ENCODE data around the gene WDR1. TPM values are rescaled to one million over a fixed set of nuclear protein-coding genes. Genes with fewer than 3 reads are reported as not detected.

The WDR1 gene
- total and polyA plus RNA-seq, 2 experiments from 2014 or later: 413 to 487 TPM

GRCh38 chr4:10096978-10097335 is 19.6 kb downstream of the WDR1 start:
- no peaks in the 10 kb centered on the region for H3K9me3 ChIP-seq (ENCODE audit: low read depth)
- H3K9ac ChIP-seq: peak overlapping the region; percentile 82
- peak overlapping the region; percentile 64 for H3K4me2 ChIP-seq (ENCODE audit: unreplicated experiment)
- peak overlapping the region; percentile 99 for H3K27ac ChIP-seq
- in situ Hi-C loops (cut with MboI): no loop called here
- TF ChIP-seq EZH2 (IDR thresholded peaks at IDR 0.05; ENCODE audit: insufficient read depth, poor library complexity, severe bottlenecking) (no peak), EZH2phosphoT487 (IDR thresholded peaks at IDR 0.05; ENCODE audit: insufficient read depth, low read depth) (no peak)
- no peak for DNase-seq
- H3K9me2 ChIP-seq (ENCODE audit: insufficient read depth): no peaks in the 10 kb centered on the region
- H3K4me1 ChIP-seq (ENCODE audit: insufficient read depth): peaks cover 81% of the 10 kb centered on the region
- H3K27me3 ChIP-seq (replicated peaks; ENCODE audit: insufficient read depth): no peaks in the 10 kb centered on the region
- no peaks in the 10 kb centered on the region for H4K20me1 ChIP-seq (ENCODE audit: insufficient read depth)
- H3K4me3 ChIP-seq: peak overlapping the region; percentile 18; the same call in 1 of the 2 replicates
- H2AFZ ChIP-seq: no peak overlapping the region
- WGBS, 2 experiments (ENCODE audit: low coverage in 1 of 2, low lambda C conversion rate in 2 of 2, missing lambda C conversion rate in 2 of 2): 22 to 26% methylated on average over 9 of the region's 9 CpGs
- peaks cover 89% of the 10 kb centered on the region for H3K79me2 ChIP-seq (ENCODE audit: insufficient read depth)
- peaks cover 30% of the 10 kb centered on the region; the same call in 1 of the 2 replicates for H3K36me3 ChIP-seq (ENCODE audit: low read depth)
- peaks cover 71% of the 10 kb centered on the region for H3F3A ChIP-seq (ENCODE audit: insufficient read depth)

GRCh38 chr4:10096201-10096977 is 20.2 kb downstream of the WDR1 start:
- no peaks in the 10 kb centered on the region for H4K20me1 ChIP-seq (ENCODE audit: insufficient read depth)
- in situ Hi-C loops (cut with MboI): no loop called here
- H3K4me3 ChIP-seq: peak overlapping the region; percentile 38; the same call in 1 of the 2 replicates

GRCh38 chr4:10095296-10095991 is 21.2 kb downstream of the WDR1 start:
- H2AFZ ChIP-seq: no peak overlapping the region
- in situ Hi-C loops (cut with MboI): no loop called here
- peaks cover 81% of the 10 kb centered on the region for H3F3A ChIP-seq (ENCODE audit: insufficient read depth)
- no peak overlapping the region for H3K4me3 ChIP-seq
- H3K27ac ChIP-seq: peak overlapping the region; percentile 99
- peak; percentile 37 for DNase-seq
- H3K9me3 ChIP-seq (ENCODE audit: low read depth): no peaks in the 10 kb centered on the region
- peaks cover 89% of the 10 kb centered on the region for H3K79me2 ChIP-seq (ENCODE audit: insufficient read depth)
- no peaks in the 10 kb centered on the region for H3K9me2 ChIP-seq (ENCODE audit: insufficient read depth)
- peak overlapping the region; percentile 82 for H3K9ac ChIP-seq
- H3K4me2 ChIP-seq (ENCODE audit: unreplicated experiment): peak overlapping the region; percentile 64
- no peaks in the 10 kb centered on the region for H4K20me1 ChIP-seq (ENCODE audit: insufficient read depth)
- no peaks in the 10 kb centered on the region for H3K27me3 ChIP-seq (replicated peaks; ENCODE audit: insufficient read depth)
- no peak for TF ChIP-seq EZH2 (IDR thresholded peaks at IDR 0.05; ENCODE audit: insufficient read depth, poor library complexity, severe bottlenecking)
- no peak for TF ChIP-seq EZH2phosphoT487 (IDR thresholded peaks at IDR 0.05; ENCODE audit: insufficient read depth, low read depth)
- H3K4me1 ChIP-seq (ENCODE audit: insufficient read depth): peaks cover 72% of the 10 kb centered on the region
- 65 to 75% methylated on average over 13 of the region's 13 CpGs for WGBS, 2 experiments (ENCODE audit: low coverage in 1 of 2, low lambda C conversion rate in 2 of 2, missing lambda C conversion rate in 2 of 2)
- peaks cover 34% of the 10 kb centered on the region; the same call in 1 of the 2 replicates for H3K36me3 ChIP-seq (ENCODE audit: low read depth)

More at GRCh38 chr4:10096201-10096977, 20.2 kb downstream of the WDR1 start:
- Histone ChIP-seq H3K79me2 (ENCODE audit: insufficient read depth) (peaks cover 89% of the 10 kb centered on the region), H3K4me1 (ENCODE audit: insufficient read depth) (peaks cover 76% of the 10 kb centered on the region), H2AFZ (no peak overlapping the region), H3K4me2 (ENCODE audit: unreplicated experiment) (peak overlapping the region; percentile 64), H3K9ac (peak overlapping the region; percentile 82), H3K27ac (peak overlapping the region; percentile 99), H3K9me3 (ENCODE audit: low read depth) (no peaks in the 10 kb centered on the region), H3K36me3 (ENCODE audit: low read depth) (peaks cover 28% of the 10 kb centered on the region; the same call in 1 of the 2 replicates), H3F3A (ENCODE audit: insufficient read depth) (peaks cover 72% of the 10 kb centered on the region), H3K27me3 (replicated peaks; ENCODE audit: insufficient read depth) (no peaks in the 10 kb centered on the region), H3K9me2 (ENCODE audit: insufficient read depth) (no peaks in the 10 kb centered on the region)
- no peak for TF ChIP-seq EZH2 (IDR thresholded peaks at IDR 0.05; ENCODE audit: insufficient read depth, poor library complexity, severe bottlenecking)
- TF ChIP-seq EZH2phosphoT487 (IDR thresholded peaks at IDR 0.05; ENCODE audit: insufficient read depth, low read depth): no peak
- peak; percentile 96 for DNase-seq
- WGBS, 2 experiments (ENCODE audit: low coverage in 1 of 2, low lambda C conversion rate in 2 of 2, missing lambda C conversion rate in 2 of 2): 9% methylated on average over 17 of the region's 17 CpGs

DNA sequence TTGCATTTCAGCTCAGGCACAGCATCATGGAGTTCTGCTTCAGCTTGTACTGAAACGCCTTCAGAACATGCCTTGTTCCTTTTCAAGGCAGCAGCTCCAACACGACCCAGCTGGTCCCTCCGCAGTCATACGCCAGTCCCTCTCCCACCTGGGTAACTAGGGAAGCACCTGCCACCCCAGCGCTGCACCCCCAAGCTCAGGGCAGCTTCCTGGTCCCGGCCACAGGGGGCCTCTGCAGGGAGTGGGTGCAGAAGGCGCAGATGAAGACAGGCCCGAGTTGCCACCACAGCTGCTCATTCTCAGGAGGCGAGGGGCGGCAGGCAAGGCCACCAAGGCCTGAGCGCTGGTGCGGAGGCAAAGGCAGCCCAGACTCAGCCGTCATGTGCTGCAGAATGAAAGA is 21.8 kb downstream of the WDR1 start:
- WGBS, 2 experiments (ENCODE audit: low coverage in 1 of 2, low lambda C conversion rate in 2 of 2, missing lambda C conversion rate in 2 of 2): 88 to 89% methylated on average over 12 to 13 of the region's 13 CpGs
- no peak overlapping the region for H2AFZ ChIP-seq
- H3K36me3 ChIP-seq (ENCODE audit: low read depth): peaks cover 34% of the 10 kb centered on the region
- H3F3A ChIP-seq (ENCODE audit: insufficient read depth): peaks cover 77% of the 10 kb centered on the region
- H3K79me2 ChIP-seq (ENCODE audit: insufficient read depth): peaks cover 89% of the 10 kb centered on the region
- in situ Hi-C loops (cut with MboI): no loop called here
- no peak overlapping the region for H3K4me2 ChIP-seq (ENCODE audit: unreplicated experiment)
- peaks cover 72% of the 10 kb centered on the region for H3K4me1 ChIP-seq (ENCODE audit: insufficient read depth)
- H4K20me1 ChIP-seq (ENCODE audit: insufficient read depth): no peaks in the 10 kb centered on the region; the same call in 1 of the 2 replicates
- no peaks in the 10 kb centered on the region for H3K9me3 ChIP-seq (ENCODE audit: low read depth)
- peak overlapping the region; percentile 99 for H3K27ac ChIP-seq
- no peak overlapping the region for H3K9ac ChIP-seq
- no peaks in the 10 kb centered on the region for H3K9me2 ChIP-seq (ENCODE audit: insufficient read depth)
- H3K4me3 ChIP-seq: no peak overlapping the region
- H3K27me3 ChIP-seq (replicated peaks; ENCODE audit: insufficient read depth): no peaks in the 10 kb centered on the region
- no peak for TF ChIP-seq EZH2phosphoT487 (IDR thresholded peaks at IDR 0.05; ENCODE audit: insufficient read depth, low read depth)
- no peak for TF ChIP-seq EZH2 (IDR thresholded peaks at IDR 0.05; ENCODE audit: insufficient read depth, poor library complexity, severe bottlenecking)
- no peak for DNase-seq

Measured in GM23248 (cell line).